CD8-positive, alpha-beta memory T cell (primary cell): ENCODE measurements around the gene AK2. TPM values are rescaled to one million over a fixed set of nuclear protein-coding genes. Genes with fewer than 3 reads are reported as not detected.
A peak's percentile ranks its signal among the peaks of the same experiment; 100 is the strongest.
"Not testable (repeated sequence)": the region's sequence is repeated elsewhere in the genome, so short reads cannot be mapped to it uniquely, and the experiment has no call there.

Experiments used
- CTCF ChIA-PET: fragments of 350-600 bp; sonication (Branson Sonifier 250); formaldehyde crosslinking; loops from one replicate; lab custom pipeline; 2021; ENCODE audit warnings: antibody characterized with exemption; lab: Charles Lee
- POLR2A ChIA-PET: fragments of 350-600 bp; sonication (Branson Sonifier 250); formaldehyde crosslinking; loops from one replicate; lab custom pipeline; 2021; ENCODE audit warnings: antibody characterized with exemption; lab: Charles Lee
- DNase-seq, 5 donors: peaks; one replicate each; pipeline versions ENCODE4 v3.0.0 to v3.0.0-alpha.2; 2020 to 2022; ENCODE audit warnings: mixed read lengths in 1 of 5
- H3K27ac ChIP-seq: one replicate; pipeline ENCODE4 v1.7.0; 2013; ENCODE audit warnings: low read depth, mild to moderate bottlenecking, low read length, moderate library complexity
- H3K27me3 ChIP-seq: 2 replicates; pipeline ENCODE4 v1.7.0; 2013; ENCODE audit warnings: low read length, mild to moderate bottlenecking; ENCODE audit not compliant: insufficient read depth, poor library complexity, severe bottlenecking
- H3K36me3 ChIP-seq: 2 replicates; pipeline ENCODE4 v1.7.0; 2013; ENCODE audit warnings: mild to moderate bottlenecking, low read length, moderate library complexity; ENCODE audit not compliant: insufficient read depth
- H3K4me1 ChIP-seq: 2 replicates; pipeline ENCODE4 v1.7.0; 2013; ENCODE audit warnings: mild to moderate bottlenecking, low read length, moderate library complexity; ENCODE audit not compliant: insufficient read depth
- H3K4me3 ChIP-seq: 2 replicates; pipeline ENCODE4 v1.7.0; 2013; ENCODE audit warnings: mild to moderate bottlenecking, low read length
- H3K9me3 ChIP-seq: 2 replicates; pipeline ENCODE4 v1.7.0; 2013; ENCODE audit warnings: mild to moderate bottlenecking, low read length
- H3K27ac Mint-ChIP-seq, 8 donors: one replicate each; pipeline ENCODE4 v1.8.0; 2020 to 2021; ENCODE audit warnings: mixed read lengths in 8 of 8, mild to moderate bottlenecking in 6 of 8, inconsistent platforms in 3 of 8, moderate library complexity in 3 of 8
- H3K27me3 Mint-ChIP-seq, 2 donors: one replicate each; pipeline ENCODE4 v1.8.0; 2020 to 2021; ENCODE audit warnings: mixed read lengths in 2 of 2, mild to moderate bottlenecking in 1 of 2, moderate library complexity in 1 of 2
- H3K36me3 Mint-ChIP-seq, 3 donors: one replicate each; pipeline ENCODE4 v1.8.0; 2020 to 2021; ENCODE audit warnings: mixed read lengths in 3 of 3, inconsistent platforms in 1 of 3, mild to moderate bottlenecking in 1 of 3
- H3K4me1 Mint-ChIP-seq, 3 donors: one replicate each; pipeline ENCODE4 v1.8.0; 2020 to 2021; ENCODE audit warnings: mixed read lengths in 3 of 3, inconsistent platforms in 1 of 3, mild to moderate bottlenecking in 1 of 3
- H3K4me3 Mint-ChIP-seq, 7 donors: one replicate each; pipeline ENCODE4 v1.8.0; 2020 to 2021; ENCODE audit warnings: mixed read lengths in 7 of 7, mild to moderate bottlenecking in 6 of 7, moderate library complexity in 4 of 7, inconsistent platforms in 2 of 7
- H3K9me3 Mint-ChIP-seq, 5 donors: one replicate each; pipeline ENCODE4 v1.8.0; 2020 to 2022; ENCODE audit warnings: mixed read lengths in 5 of 5, mild to moderate bottlenecking in 3 of 5, moderate library complexity in 2 of 5, inconsistent platforms in 1 of 5
- polyA plus RNA-seq: library from polyadenylated mRNA; unstranded; fragments of 300-500 nt; fragmentation: Illumina TruSeq; gene quantifications from one replicate; pipeline ENCODE4 v1.2.3, GENCODE V29; 2021
- total RNA-seq, 2 experiments: library from RNA; stranded (reverse); gene quantifications; one replicate each; pipeline ENCODE4 v1.2.3, GENCODE V29; 2021

The AK2 gene
- total and polyA plus RNA-seq, 3 experiments from 2014 or later = 110 to 305 (median 288) TPM

DNA sequence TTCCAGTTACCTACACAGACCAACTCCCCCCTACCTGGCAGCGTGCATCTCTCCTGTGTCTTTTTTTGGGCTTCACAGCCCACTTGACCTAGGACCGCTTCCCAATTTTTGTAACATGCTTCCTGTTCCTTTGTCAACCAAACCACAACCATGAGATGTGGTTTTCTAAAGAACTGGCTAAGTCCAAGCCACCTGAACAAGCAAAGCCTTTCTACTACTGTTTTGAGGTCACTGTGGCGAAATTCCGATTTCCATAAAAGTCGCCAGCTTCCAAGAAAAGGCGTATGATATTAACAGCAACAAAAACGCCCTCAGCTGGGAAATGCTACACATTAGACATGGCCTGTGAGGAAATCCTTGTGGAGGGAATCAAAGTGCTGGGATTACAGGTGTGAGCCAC lies 12.7 kb upstream of the AK2 start:
- no peak overlapping the region for H3K4me3 Mint-ChIP-seq
- no peaks in the 10 kb centered on the region for H3K36me3 Mint-ChIP-seq
- POLR2A ChIA-PET = no interaction called here
- no peak overlapping the region for H3K4me3 ChIP-seq
- no peaks in the 10 kb centered on the region for H3K9me3 Mint-ChIP-seq
- peaks cover 11 to 17% (median 16%) of the 10 kb centered on the region in 3 donors for H3K4me1 Mint-ChIP-seq
- no peaks in the 10 kb centered on the region for H3K9me3 ChIP-seq
- no peak overlapping the region for H3K27ac ChIP-seq
- H3K27me3 ChIP-seq = no peaks in the 10 kb centered on the region
- CTCF ChIA-PET = no interaction called here
- no peak overlapping the region for H3K27ac Mint-ChIP-seq
- peaks cover 5% of the 10 kb centered on the region for H3K4me1 ChIP-seq
- peaks cover 2 to 4% of the 10 kb centered on the region in 2 donors for H3K27me3 Mint-ChIP-seq
- no peaks in the 10 kb centered on the region for H3K36me3 ChIP-seq
- no peak for DNase-seq

GRCh38 chr1:33048426-33048825 lies 11.7 kb upstream of the AK2 start:
- no peaks in the 10 kb centered on the region for H3K36me3 Mint-ChIP-seq
- no peaks in the 10 kb centered on the region for H3K27me3 ChIP-seq
- DNase-seq = no peak
- no peak overlapping the region for H3K27ac ChIP-seq
- H3K27ac Mint-ChIP-seq = no peak overlapping the region
- H3K4me3 ChIP-seq = no peak overlapping the region
- H3K4me1 Mint-ChIP-seq = peaks cover 11 to 18% (median 16%) of the 10 kb centered on the region in 3 donors
- no peaks in the 10 kb centered on the region for H3K9me3 Mint-ChIP-seq
- H3K36me3 ChIP-seq = no peaks in the 10 kb centered on the region
- ChIA-PET CTCF (no interaction called here), POLR2A (no interaction called here)
- H3K27me3 Mint-ChIP-seq = peaks cover 2 to 4% of the 10 kb centered on the region in 2 donors
- H3K9me3 ChIP-seq = no peaks in the 10 kb centered on the region
- H3K4me1 ChIP-seq = peaks cover 5% of the 10 kb centered on the region
- no peak overlapping the region for H3K4me3 Mint-ChIP-seq

- ChIA-PET POLR2A (interaction anchor here (0.6 kb wide), 1 partner anchor 20 kb away, joined by 5 read pairs; no protein-coding TSS in a partner anchor), CTCF (interaction anchor here (0.9 kb wide), 1 partner anchor 48 kb away, joined by 3 read pairs; no protein-coding TSS in a partner anchor)
- H3K36me3 ChIP-seq = no peaks in the 10 kb centered on the region
- H3K27ac ChIP-seq = no peak overlapping the region
- peaks cover 11 to 18% (median 16%) of the 10 kb centered on the region in 3 donors for H3K4me1 Mint-ChIP-seq
- DNase-seq = no peak
- H3K4me3 ChIP-seq = no peak overlapping the region
- H3K27me3 ChIP-seq = no peaks in the 10 kb centered on the region
- H3K4me1 ChIP-seq = peaks cover 5% of the 10 kb centered on the region
- H3K9me3 Mint-ChIP-seq = no peaks in the 10 kb centered on the region
- no peaks in the 10 kb centered on the region for H3K9me3 ChIP-seq
- no peak overlapping the region for H3K4me3 Mint-ChIP-seq
- H3K27me3 Mint-ChIP-seq = peaks cover 2 to 4% of the 10 kb centered on the region in 2 donors
- H3K27ac Mint-ChIP-seq = no peak overlapping the region
- no peaks in the 10 kb centered on the region for H3K36me3 Mint-ChIP-seq
Observed at GRCh38 chr1:33047839-33048305, 11.2 kb upstream of the AK2 start.

- no peak overlapping the region for H3K4me3 ChIP-seq
- no peaks in the 10 kb centered on the region for H3K9me3 ChIP-seq
- peak overlapping the region in 3 of 8 donors; percentile 12 to 75 (median 14) for H3K27ac Mint-ChIP-seq
- H3K36me3 ChIP-seq = no peaks in the 10 kb centered on the region
- no peak for DNase-seq
- H3K4me1 ChIP-seq = peaks cover 5% of the 10 kb centered on the region
- no peaks in the 10 kb centered on the region for H3K36me3 Mint-ChIP-seq
- CTCF ChIA-PET = interaction anchor here (0.9 kb wide), 1 partner anchor 48 kb away, joined by 3 read pairs; no protein-coding TSS in a partner anchor
- no peak overlapping the region for H3K4me3 Mint-ChIP-seq
- H3K27me3 ChIP-seq = no peaks in the 10 kb centered on the region
- H3K4me1 Mint-ChIP-seq = peaks cover 11 to 18% (median 16%) of the 10 kb centered on the region in 3 donors
- H3K27me3 Mint-ChIP-seq = peaks cover 2 to 4% of the 10 kb centered on the region in 2 donors
- POLR2A ChIA-PET = no interaction called here
- H3K9me3 Mint-ChIP-seq = no peaks in the 10 kb centered on the region
- H3K27ac ChIP-seq = no peak overlapping the region
Observed at GRCh38 chr1:33047290-33047689, 10.6 kb upstream of the AK2 start.

- H3K9me3 ChIP-seq, H3K27me3 Mint-ChIP-seq, H3K36me3 Mint-ChIP-seq, H3K27ac ChIP-seq, H3K27me3 ChIP-seq, H3K9me3 Mint-ChIP-seq, H3K4me3 ChIP-seq, H3K4me1 ChIP-seq, H3K36me3 ChIP-seq, DNase-seq, POLR2A ChIA-PET: not testable (repeated sequence)
- peak overlapping the region in 3 of 7 donors; percentile 1 to 50 (median 6) for H3K4me3 Mint-ChIP-seq
- CTCF ChIA-PET = interaction anchor here (0.6 to 0.7 kb wide), 2 partner anchors 9 to 114 kb away, joined by 3 to 4 read pairs; no protein-coding TSS in a partner anchor
- H3K27ac Mint-ChIP-seq = peak overlapping the region; percentile 17 to 93 (median 82)
- peaks cover 11 to 18% (median 16%) of the 10 kb centered on the region in 3 donors for H3K4me1 Mint-ChIP-seq
Observed at GRCh38 chr1:33046234-33046633, 9.6 kb upstream of the AK2 start.

GRCh38 chr1:33045814-33046213 lies 9.1 kb upstream of the AK2 start:
- Histone ChIP-seq H3K4me1 (peaks cover 5% of the 10 kb centered on the region), H3K9me3 (no peaks in the 10 kb centered on the region), H3K27ac (no peak overlapping the region), H3K36me3 (no peaks in the 10 kb centered on the region), H3K4me3 (no peak overlapping the region), H3K27me3 (no peaks in the 10 kb centered on the region)
- POLR2A ChIA-PET = no interaction called here
- H3K4me1 Mint-ChIP-seq = peaks cover 11 to 18% (median 16%) of the 10 kb centered on the region in 3 donors
- peak in 3 of 5 donors; percentile 11 to 70 (median 31) for DNase-seq
- peak overlapping the region in 4 of 7 donors; percentile 0 to 50 (median 4) for H3K4me3 Mint-ChIP-seq
- peaks cover 2 to 4% of the 10 kb centered on the region in 2 donors for H3K27me3 Mint-ChIP-seq
- CTCF ChIA-PET = interaction anchor here (0.6 kb wide), 1 partner anchor 113 kb away, joined by 3 read pairs; no protein-coding TSS in a partner anchor
- H3K27ac Mint-ChIP-seq = peak overlapping the region; percentile 24 to 93 (median 86)
- H3K36me3 Mint-ChIP-seq = no peaks in the 10 kb centered on the region
- no peaks in the 10 kb centered on the region for H3K9me3 Mint-ChIP-seq

DNA sequence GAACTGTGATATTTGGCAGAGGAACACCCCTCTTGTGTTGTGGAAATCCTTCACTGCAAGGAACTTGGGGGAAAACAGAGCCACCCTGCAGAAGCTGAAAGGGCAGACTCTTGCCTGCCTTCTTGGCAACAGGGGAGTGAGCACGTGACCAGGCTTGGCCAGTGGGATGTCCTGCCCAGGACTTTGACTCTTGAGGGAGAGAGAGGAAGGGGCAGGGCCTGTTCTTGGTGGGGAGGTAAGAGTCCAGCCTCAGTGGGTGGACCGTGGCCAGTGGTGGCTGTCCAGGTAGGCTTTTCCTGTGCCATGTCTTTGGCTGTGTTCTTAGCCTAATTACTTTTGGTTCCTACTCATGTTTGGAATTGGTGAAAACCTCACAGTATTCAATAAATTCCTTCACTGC lies 8.6 kb upstream of the AK2 start:
- Histone ChIP-seq H3K36me3 (no peaks in the 10 kb centered on the region), H3K9me3 (no peaks in the 10 kb centered on the region), H3K27ac (no peak overlapping the region), H3K4me3 (no peak overlapping the region), H3K4me1 (peaks cover 5% of the 10 kb centered on the region), H3K27me3 (no peaks in the 10 kb centered on the region)
- H3K9me3 Mint-ChIP-seq = no peaks in the 10 kb centered on the region
- peak overlapping the region in 1 of 7 donors; percentile 30 for H3K4me3 Mint-ChIP-seq
- H3K4me1 Mint-ChIP-seq = peaks cover 8 to 18% (median 16%) of the 10 kb centered on the region in 3 donors
- ChIA-PET POLR2A (no interaction called here), CTCF (no interaction called here)
- peaks cover 0 to 2% of the 10 kb centered on the region in 2 donors for H3K27me3 Mint-ChIP-seq
- peak overlapping the region; percentile 24 to 93 (median 83) for H3K27ac Mint-ChIP-seq
- H3K36me3 Mint-ChIP-seq = no peaks in the 10 kb centered on the region
- no peak for DNase-seq

- Mint-ChIP-seq H3K36me3 (no peaks in the 10 kb centered on the region), H3K4me3 (no peak overlapping the region), H3K4me1 (peaks cover 8 to 18% (median 16%) of the 10 kb centered on the region in 3 donors), H3K27ac (peak overlapping the region in 4 of 8 donors; percentile 20 to 88 (median 62)), H3K9me3 (no peaks in the 10 kb centered on the region), H3K27me3 (peaks cover 0 to 1% of the 10 kb centered on the region in 2 donors)
- Histone ChIP-seq H3K27me3 (no peaks in the 10 kb centered on the region), H3K36me3 (no peaks in the 10 kb centered on the region), H3K4me3 (no peak overlapping the region), H3K9me3 (no peaks in the 10 kb centered on the region), H3K27ac (no peak overlapping the region), H3K4me1 (peaks cover 5% of the 10 kb centered on the region)
- DNase-seq = no peak
- ChIA-PET CTCF (no interaction called here), POLR2A (interaction anchor here (0.6 kb wide), 1 partner anchor 59 kb away, joined by 3 read pairs; no protein-coding TSS in a partner anchor)
Observed at GRCh38 chr1:33043267-33044092, 6.8 kb upstream of the AK2 start.
